NCI-H460 (cell line): ENCODE measurements around the gene INTS13. TPM values are rescaled to one million over a fixed set of nuclear protein-coding genes. Genes with fewer than 3 reads are reported as not detected.
"Not testable (repeated sequence)": the region's sequence is repeated elsewhere in the genome, so short reads cannot be mapped to it uniquely, and the experiment has no call there.

ENCODE experiments used
- DNase-seq: peaks from one replicate; pipeline ENCODE4 v3.0.0-alpha.2; 2016; ENCODE audit warnings: low read depth; ENCODE audit errors: extremely low read depth
- total RNA-seq: library from RNA; depleted of rRNA; stranded (reverse); fragments of >200 nt; shearing (Covaris generic); gene quantifications from 2 replicates; pipeline ENCODE4 v1.2.3, GENCODE V29; 2014; rRNA removed

The INTS13 gene
- total RNA-seq, 1 experiment from 2014 or later: 53.1 TPM

GRCh38 chr12:26871985-26872384 lies 65.8 kb downstream of the INTS13 start:
- DNase-seq: no peak

GRCh38 chr12:26870491-26871419 lies 67.0 kb downstream of the INTS13 start:
- DNase-seq: no peak

DNA sequence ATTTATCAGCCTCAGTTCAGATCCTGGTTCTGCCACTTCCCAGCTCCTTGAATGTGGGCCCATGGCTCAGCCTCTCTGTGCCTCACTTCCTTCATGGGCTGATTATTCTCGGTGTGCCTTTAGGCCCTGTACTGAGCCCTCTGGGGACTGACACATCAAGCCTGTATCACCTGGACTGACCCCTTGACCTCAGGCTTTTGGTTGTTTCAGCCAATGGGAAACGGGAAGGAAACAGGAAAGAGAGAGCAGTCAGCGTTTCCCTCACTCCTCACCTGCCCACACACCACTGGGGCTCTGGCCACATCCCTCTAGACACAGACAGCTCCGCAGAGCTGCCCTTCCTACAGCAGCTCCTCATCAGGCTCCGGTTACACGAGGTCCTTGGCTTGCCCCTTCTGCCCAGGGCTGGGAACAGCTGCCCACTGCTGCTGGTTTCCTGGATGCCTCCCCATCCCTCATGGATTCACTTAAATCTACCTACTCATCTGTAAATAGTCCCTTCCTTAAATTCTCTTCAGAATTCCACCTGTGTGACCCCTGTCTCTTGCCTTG lies 67.8 kb downstream of the INTS13 start:
- DNase-seq: no peak

DNA sequence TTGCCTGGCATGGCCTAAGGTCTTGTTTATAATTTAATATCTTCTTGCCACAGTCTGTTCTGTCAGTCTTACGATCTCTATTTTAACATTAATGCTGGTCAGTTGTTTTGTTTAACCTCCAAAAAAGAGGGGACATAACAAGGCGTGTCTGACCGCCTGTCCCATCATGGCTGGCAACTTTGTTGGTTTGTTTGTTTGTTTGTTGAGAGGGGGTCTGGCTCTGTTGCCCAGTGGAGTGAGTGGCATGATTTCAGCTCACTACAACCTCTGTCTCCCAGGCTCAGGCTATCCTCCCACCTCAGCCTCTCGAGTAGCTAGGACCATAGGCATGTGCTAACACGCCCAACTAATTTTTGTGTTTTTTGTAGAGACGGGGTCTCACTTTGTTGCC lies 68.7 kb downstream of the INTS13 start:
- no peak for DNase-seq

- no peak for DNase-seq
Measured at GRCh38 chr12:26868447-26869103, 69.2 kb downstream of the INTS13 start.

DNA sequence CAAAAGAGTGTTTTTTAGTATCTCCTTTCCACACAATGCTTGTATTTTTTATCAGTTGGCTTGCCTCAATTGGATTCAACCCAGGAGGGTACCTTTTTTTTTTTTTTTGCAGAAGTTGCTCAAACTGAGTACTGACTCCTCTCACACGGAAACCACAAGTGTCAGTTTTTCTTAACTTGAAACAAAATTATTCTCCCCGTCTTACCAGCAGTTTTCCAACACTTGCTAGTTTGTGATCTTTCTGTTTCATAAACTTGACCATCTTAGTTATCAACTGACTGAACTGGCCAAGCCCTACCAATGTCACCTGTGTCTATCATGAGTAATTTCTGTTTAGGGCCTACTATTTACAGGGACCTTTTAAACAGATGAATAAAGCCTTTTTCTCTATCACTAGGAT lies 70.7 kb downstream of the INTS13 start:
- DNase-seq: no peak

- no peak for DNase-seq
Measured at GRCh38 chr12:26863515-26863914, 74.3 kb downstream of the INTS13 start.

GRCh38 chr12:26862787-26863186 lies 75.0 kb downstream of the INTS13 start:
- not testable (repeated sequence) for DNase-seq

DNA sequence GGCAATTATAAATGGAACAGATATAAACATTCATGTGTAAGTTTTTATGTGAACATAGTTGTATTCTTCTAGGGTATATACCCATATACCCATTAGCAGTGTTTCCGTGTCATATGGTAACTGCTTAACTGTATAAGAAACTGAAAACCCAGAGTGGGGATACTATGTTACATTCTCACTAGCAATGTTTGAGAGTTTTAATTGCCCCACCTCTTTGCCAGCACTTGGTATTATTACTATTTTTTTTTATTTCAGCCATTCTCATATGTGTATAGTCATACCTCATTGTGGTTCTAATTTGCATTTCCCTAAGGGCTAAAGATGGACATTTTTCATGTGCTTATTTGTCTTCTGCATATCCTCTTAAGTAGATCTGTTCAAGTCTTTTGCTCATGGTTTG lies 76.1 kb downstream of the INTS13 start:
- DNase-seq: no peak

DNA sequence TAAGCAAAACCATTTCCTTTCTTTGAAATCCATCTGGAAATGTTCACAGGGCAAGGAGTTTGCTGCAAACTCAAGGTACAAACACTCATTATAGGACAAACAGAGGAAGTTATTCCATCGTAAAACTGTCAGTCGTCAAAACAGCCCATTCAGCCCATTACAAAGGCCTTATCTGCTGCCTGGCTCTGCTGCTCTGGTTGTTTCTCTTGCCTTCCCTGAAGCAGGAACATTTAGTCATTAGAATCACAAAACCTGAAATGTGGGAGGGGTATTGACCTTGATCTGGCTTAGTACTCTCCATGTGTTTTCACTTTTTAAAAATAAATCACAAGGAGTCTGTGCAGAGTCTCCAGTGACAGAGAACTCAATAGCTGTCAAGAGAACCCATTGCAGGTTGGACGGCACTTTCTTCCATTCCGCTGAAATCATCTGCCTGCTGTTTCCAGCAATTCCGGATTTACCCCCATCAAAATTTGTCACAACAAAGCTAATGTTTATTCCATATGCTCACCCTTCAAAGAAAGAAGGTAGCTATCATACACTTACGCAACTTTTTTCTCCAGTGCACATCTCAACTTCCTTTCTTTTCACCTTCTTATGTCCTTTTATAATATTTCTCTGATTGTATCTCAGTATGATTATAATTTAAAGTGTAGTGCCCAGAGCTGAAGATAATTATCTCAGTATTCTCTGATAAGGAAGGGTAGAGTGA lies 80.2 kb downstream of the INTS13 start:
- no peak for DNase-seq

DNA sequence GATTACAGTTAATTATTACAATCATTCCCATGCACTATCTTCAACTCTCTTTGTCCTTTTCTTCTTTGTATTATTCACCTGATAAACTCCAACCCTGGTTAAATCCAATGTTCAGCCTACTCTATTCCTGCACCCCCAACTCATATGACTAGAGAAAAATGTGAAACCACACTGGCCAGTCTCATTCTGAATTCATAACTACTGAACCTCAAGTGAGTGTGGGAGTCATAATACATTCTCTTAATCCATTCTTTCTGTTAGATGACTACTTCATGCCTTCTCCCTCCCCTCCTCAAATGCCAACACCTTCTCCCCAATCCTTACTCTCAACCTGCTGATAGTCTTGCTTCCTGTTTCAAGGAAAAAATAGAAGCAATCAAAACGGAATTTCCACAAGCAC lies 82.4 kb downstream of the INTS13 start:
- no peak for DNase-seq

Other genes with a start within 250 kb of the INTS13 start
- 5.0 and 5.5 TPM in 2 replicates for gene ITPR2, start 104.8 kb downstream of the INTS13 start, total RNA-seq
- 19.9 and 27.1 TPM in 2 replicates for gene FGFR1OP2, start 489 bp upstream of the INTS13 start, total RNA-seq
- 101 and 117 TPM in 2 replicates for gene TM7SF3, start 76.4 kb upstream of the INTS13 start, total RNA-seq
- 56.3 and 59.2 TPM in 2 replicates for gene MED21, start 84.6 kb upstream of the INTS13 start, total RNA-seq
- not detected in 2 replicates for gene C12orf71, start 144.6 kb upstream of the INTS13 start, total RNA-seq